Right lobe of liver (tissue), 6 donors: Measurements from ENCODE around the gene PTPRD. TPM values are rescaled to one million over a fixed set of nuclear protein-coding genes. Genes with fewer than 3 reads are reported as not detected.
A peak's percentile ranks its signal among the peaks of the same experiment; 100 is the strongest.

Source experiments
- ATAC-seq, 4 donors: fragments of 200-7000 bp; cut with Tn5 transposase; one replicate each; pipeline ENCODE4 v1.9.1; 2020; ENCODE audit warnings: mild to moderate bottlenecking in 4 of 4, moderate library complexity in 4 of 4
- DNase-seq, 3 donors: peaks; one replicate each; pipeline ENCODE4 v3.0.0-alpha.2; 2020
- H3K27ac ChIP-seq, 3 donors: fragments of 200-600 bp; one replicate each; pipeline ENCODE4 v1.8.0; 2022
- H3K27me3 ChIP-seq, 2 donors: fragments of 200-600 bp; one replicate each; pipeline ENCODE4 v1.8.0; 2022
- H3K36me3 ChIP-seq, 4 donors: fragments of 200-600 bp; sonication (generic) in 1 of 4; one replicate each; pipeline versions ENCODE4 v1.5.1 to v1.8.0; 2017 to 2022; ENCODE audit warnings: control low read depth in 1 of 4
- H3K4me1 ChIP-seq, 4 donors: fragments of 200-600 bp; sonication (generic) in 1 of 4; one replicate each; pipeline versions ENCODE4 v1.5.1 to v1.8.0; 2017 to 2022; ENCODE audit warnings: control low read depth in 1 of 4
- H3K4me3 ChIP-seq, 3 donors: fragments of 200-600 bp; one replicate each; pipeline ENCODE4 v1.8.0; 2022
- H3K9me3 ChIP-seq, 4 donors: fragments of 200-600 bp; sonication (generic) in 1 of 4; one replicate each; pipeline versions ENCODE4 v1.5.1 to v1.8.0; 2017 to 2022; ENCODE audit warnings: control low read depth in 1 of 4
- CTCF ChIP-seq, 4 donors: fragments of 200-600 bp in 3 of 4; fragments of 450-650 bp in 1 of 4; IDR thresholded peaks; one replicate each; pipeline versions ENCODE4 v1.5.1 to v1.8.0; 2016 to 2022; ENCODE audit warnings: antibody characterized with exemption in 4 of 4, mild to moderate bottlenecking in 2 of 4
- POLR2A ChIP-seq: fragments of 450-650 bp; IDR thresholded peaks from one replicate; pipeline ENCODE4 v1.6.1; 2017; ENCODE audit warnings: antibody characterized with exemption, mild to moderate bottlenecking
- WGBS: methylation state at CpG from one replicate; pipeline ENCODE4 v1.1.6; 2018; ENCODE audit warnings: low coverage, low lambda C conversion rate; ENCODE audit not compliant: insufficient coverage; ENCODE audit errors: missing lambda C conversion rate; 5-methylcytosine and 5-hydroxymethylcytosine counted together
- intact Hi-C, 2 donors: fragments of 100-400 bp; cut with DNase I; formaldehyde crosslinking; loops; one replicate each; pipeline versions ENCODE4 v1.11.2 to v1.14.1; 2022
- total RNA-seq, 6 experiments: library from RNA; depleted of rRNA in 2 of 6; stranded (reverse); fragments of >200 nt in 2 of 6; fragmentation: NEBNext Ultra II Directional in 3 of 6; extraction: Animal tissue kit (Norgen Biotek cat#: 25700) in 3 of 6; gene quantifications; one replicate each; pipeline versions ENCODE4 v1.1.0 to v1.2.4, GENCODE V29; 2016 to 2023
- donor health status: DM: no; HTN: yes; CAD: no.
- donor health status: DM: no; HTN: no; CAD: no.
- donor health status: DM: no; HTN: no; CAD: no.
- donor health status: DM: no; HTN: yes; CAD: no.
- donor health status: DM: no; HTN: yes; CAD: no.

Gene PTPRD
- total RNA-seq, 6 experiments from 2014 or later = 5.4 to 29.8 (median 13.9) TPM

GRCh38 chr9:9783211-9783610, 829.6 kb downstream of the PTPRD start:
- WGBS = 46% methylated on average over 2 of the region's 2 CpGs
- ATAC-seq (no peak), DNase-seq (no peak)
- TF ChIP-seq POLR2A (no peak), CTCF (IDR thresholded peaks at IDR 0.05) (no peak)
- Histone ChIP-seq H3K4me3 (no peak overlapping the region), H3K27ac (no peak overlapping the region), H3K4me1 (no peaks in the 10 kb centered on the region), H3K27me3 (no peaks in the 10 kb centered on the region), H3K9me3 (no peaks in the 10 kb centered on the region), H3K36me3 (no peaks in the 10 kb centered on the region)
- intact Hi-C loops = loop anchor here in 1 of 2 donors (10.0 kb wide), 1 partner anchor 168 kb away; no protein-coding TSS in a partner anchor

- TF ChIP-seq CTCF (IDR thresholded peaks at IDR 0.05) (no peak), POLR2A (no peak)
- H3K4me3 ChIP-seq = no peak overlapping the region
- H3K36me3 ChIP-seq = no peaks in the 10 kb centered on the region
- 67% methylated on average over 1 of the region's 6 CpGs for WGBS
- ATAC-seq = no peak
- no peaks in the 10 kb centered on the region for H3K9me3 ChIP-seq
- H3K27me3 ChIP-seq = no peaks in the 10 kb centered on the region
- H3K4me1 ChIP-seq = no peaks in the 10 kb centered on the region
- no peak for DNase-seq
- H3K27ac ChIP-seq = no peak overlapping the region
- intact Hi-C loops = no loop called here
Measured at GRCh38 chr9:9778293-9778692, 834.5 kb downstream of the PTPRD start.

- H3K27me3 ChIP-seq = no peaks in the 10 kb centered on the region
- WGBS = 24% methylated on average over 2 of the region's 2 CpGs
- H3K9me3 ChIP-seq = no peaks in the 10 kb centered on the region
- no peak overlapping the region for H3K27ac ChIP-seq
- DNase-seq (no peak), ATAC-seq (no peak)
- intact Hi-C loops = no loop called here
- H3K4me1 ChIP-seq = no peaks in the 10 kb centered on the region
- H3K4me3 ChIP-seq = no peak overlapping the region
- TF ChIP-seq POLR2A (no peak), CTCF (IDR thresholded peaks at IDR 0.05) (no peak)
- no peaks in the 10 kb centered on the region for H3K36me3 ChIP-seq
Measured at GRCh38 chr9:9774471-9774870, 838.3 kb downstream of the PTPRD start.

GRCh38 chr9:9771314-9771713, 841.5 kb downstream of the PTPRD start:
- Histone ChIP-seq H3K9me3 (no peaks in the 10 kb centered on the region), H3K27me3 (no peaks in the 10 kb centered on the region), H3K36me3 (no peaks in the 10 kb centered on the region), H3K27ac (no peak overlapping the region), H3K4me1 (no peaks in the 10 kb centered on the region), H3K4me3 (no peak overlapping the region)
- DNase-seq = no peak
- TF ChIP-seq CTCF (IDR thresholded peaks at IDR 0.05) (no peak), POLR2A (no peak)
- ATAC-seq = no peak
- intact Hi-C loops = no loop called here
- 51% methylated on average over 3 of the region's 3 CpGs for WGBS

GRCh38 chr9:9764821-9765220, 848.0 kb downstream of the PTPRD start:
- DNase-seq (no peak), ATAC-seq (peak in 1 of 4 donors; percentile 42)
- no peaks in the 10 kb centered on the region for H3K4me1 ChIP-seq
- H3K4me3 ChIP-seq = no peak overlapping the region
- H3K27ac ChIP-seq = no peak overlapping the region
- intact Hi-C loops = no loop called here
- H3K36me3 ChIP-seq = no peaks in the 10 kb centered on the region
- TF ChIP-seq CTCF (IDR thresholded peaks at IDR 0.05) (no peak), POLR2A (no peak)
- H3K9me3 ChIP-seq = no peaks in the 10 kb centered on the region
- no peaks in the 10 kb centered on the region for H3K27me3 ChIP-seq
- WGBS = 18% methylated on average over 2 of the region's 2 CpGs
